SIG-M5 (cell line): ENCODE results near the gene GNL1.
"Not testable (repeated sequence)": the region's sequence is repeated elsewhere in the genome, so short reads cannot be mapped to it uniquely, and the experiment has no call there.

Experiments used
- DNase-seq: peaks from one replicate; lab custom pipeline; 2025; lab: John Stamatoyannopoulos, UW

The GNL1 gene

GRCh38 chr6:30495993-30496392, 60.3 kb downstream of the GNL1 start:
- no peak for DNase-seq

DNA sequence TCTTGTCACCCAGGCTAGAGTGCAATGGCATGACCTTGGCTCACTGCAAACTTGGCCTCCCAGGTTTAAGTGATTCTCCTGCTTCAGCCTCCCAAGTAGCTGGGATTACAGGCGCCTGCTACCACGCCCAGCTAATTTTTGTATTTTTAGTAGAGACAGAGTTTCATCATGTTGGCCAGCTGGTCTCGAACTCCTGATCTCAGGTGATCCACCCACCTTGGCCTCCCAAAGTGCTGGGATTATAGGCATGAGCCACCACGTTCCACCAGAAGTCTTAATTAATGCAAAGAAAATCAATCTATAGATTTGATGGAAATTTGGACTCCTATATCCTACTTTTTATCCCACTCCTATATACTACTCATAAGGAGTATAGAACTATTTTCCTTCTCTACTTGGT, 61.2 kb downstream of the GNL1 start:
- DNase-seq = not testable (repeated sequence)

- no peak for DNase-seq
Measured at GRCh38 chr6:30494291-30494861, 61.9 kb downstream of the GNL1 start.

- DNase-seq = no peak
Measured at GRCh38 chr6:30493643-30494250, 62.5 kb downstream of the GNL1 start.

DNA sequence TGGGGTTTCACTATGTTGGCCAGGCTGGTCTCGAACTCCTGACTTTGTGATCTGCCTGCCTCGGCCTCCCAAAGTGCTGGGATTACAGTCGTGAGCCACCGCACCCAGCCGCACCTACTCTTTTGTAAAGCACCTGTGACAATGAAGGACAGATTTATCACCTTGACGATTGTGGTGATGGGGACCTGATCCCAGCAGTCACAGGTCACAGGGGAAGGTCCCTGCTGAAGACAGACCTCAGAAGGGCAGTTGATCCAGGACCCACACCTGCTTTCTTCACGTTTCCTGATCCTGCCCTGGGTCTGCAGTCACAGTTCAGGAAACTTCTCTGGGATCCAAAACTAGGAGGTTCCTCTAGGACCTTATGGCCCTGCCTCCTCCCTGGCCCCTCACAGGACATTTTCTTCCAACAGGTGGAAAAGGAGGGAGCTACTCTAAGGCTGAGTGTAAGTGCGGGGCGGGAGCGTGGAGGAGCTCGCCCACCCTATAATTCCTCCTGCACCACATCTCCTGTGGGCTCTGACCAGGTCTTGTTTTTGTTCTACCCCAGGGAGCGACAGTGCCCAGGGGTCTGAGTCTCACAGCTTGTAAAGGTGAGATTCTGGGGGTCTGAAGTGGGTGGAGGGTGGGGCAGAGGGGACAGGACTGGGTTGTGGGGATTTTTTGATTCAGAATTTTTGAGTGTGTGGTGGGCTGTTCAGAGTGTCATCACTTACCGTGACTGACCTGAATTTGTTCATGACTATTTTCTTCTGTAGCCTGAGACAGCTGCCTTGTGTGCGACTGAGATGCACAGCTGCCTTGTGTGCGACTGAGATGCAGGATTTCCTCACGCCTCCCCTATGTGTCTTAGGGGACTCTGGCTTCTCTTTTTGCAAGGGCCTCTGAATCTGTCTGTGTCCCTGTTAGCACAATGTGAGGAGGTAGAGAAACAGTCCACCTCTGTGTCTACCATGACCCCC, 64.0 kb downstream of the GNL1 start:
- DNase-seq = no peak
